GM12873 (cell line): ENCODE data around the gene PDE4B.
A peak's percentile ranks its signal among the peaks of the same experiment; 100 is the strongest.

Experiments used
- CTCF ChIP-seq: IDR thresholded peaks from 2 replicates; pipeline ENCODE4 v1.5.1; 2012; ENCODE audit warnings: low read depth, mild to moderate bottlenecking, moderate library complexity, low read length, control low read depth; ENCODE audit not compliant: insufficient read depth; ENCODE audit errors: missing control alignments

Gene PDE4B

GRCh38 chr1:66253330-66253921 is 460.7 kb downstream of the PDE4B start:
- TF ChIP-seq CTCF, result peak; percentile 76

- TF ChIP-seq CTCF, result no peak
Measured at GRCh38 chr1:66254785-66255184, 462.1 kb downstream of the PDE4B start.

- no peak for TF ChIP-seq CTCF
Measured at GRCh38 chr1:66256629-66257572, 464.2 kb downstream of the PDE4B start.

- no peak for TF ChIP-seq CTCF
Measured at GRCh38 chr1:66258404-66259105, 465.9 kb downstream of the PDE4B start.

GRCh38 chr1:66261364-66261763 is 468.7 kb downstream of the PDE4B start:
- no peak for TF ChIP-seq CTCF

- no peak for TF ChIP-seq CTCF
Measured at GRCh38 chr1:66262208-66262963, 469.7 kb downstream of the PDE4B start.
